H1 (cell line): ENCODE results near the gene KRT35. TPM values are rescaled to one million over a fixed set of nuclear protein-coding genes. Genes with fewer than 3 reads are reported as not detected.

Experiments used
- CTCF ChIA-PET: fragments of 300-600 bp; sonication (Branson Sonifier 250); formaldehyde crosslinking; loops from one replicate; lab custom pipeline; 2021; ENCODE audit not compliant: partially characterized antibody; lab: Charles Lee
- POLR2A ChIA-PET: fragments of 300-600 bp; sonication (Branson Sonifier 250); formaldehyde crosslinking; loops from one replicate; lab custom pipeline; 2021; ENCODE audit warnings: inconsistent platforms; ENCODE audit not compliant: partially characterized antibody; lab: Charles Lee
- DNase-seq, 2 experiments: peaks; one replicate each; pipeline versions ENCODE4 v3.0.0 to v3.0.0-alpha.2; 2010 to 2022; ENCODE audit warnings: low spot score in 2 of 2, low read depth in 1 of 2, mixed read lengths in 1 of 2
- FAIRE-seq: peaks from 2 replicates; lab custom pipeline; 2011; peaks lifted over from hg19 to GRCh38; lab: Jason Lieb, UNC
- H2AFZ ChIP-seq: 2 replicates; pipeline ENCODE4 v1.8.1; 2012; ENCODE audit warnings: low read length, inconsistent platforms
- H2AK5ac ChIP-seq: 2 replicates; pipeline ENCODE4 v1.6.1; 2013; ENCODE audit warnings: low read depth, low read length
- H2BK120ac ChIP-seq: replicated peaks from 2 replicates; pipeline ENCODE3; 2013; ENCODE audit warnings: low read depth, low read length, inconsistent platforms
- H2BK12ac ChIP-seq: 2 replicates; pipeline ENCODE4 v1.6.1; 2013; ENCODE audit warnings: low read depth, low read length
- H2BK15ac ChIP-seq: 2 replicates; pipeline ENCODE4 v1.6.1; 2013; ENCODE audit warnings: low read length
- H2BK20ac ChIP-seq: 2 replicates; pipeline ENCODE4 v1.6.1; 2013; ENCODE audit warnings: low read length
- H2BK5ac ChIP-seq: 2 replicates; pipeline ENCODE4 v1.6.1; 2013; ENCODE audit warnings: low read depth, low read length
- H3K14ac ChIP-seq: 2 replicates; pipeline ENCODE4 v1.6.1; 2013; ENCODE audit warnings: inconsistent platforms; ENCODE audit not compliant: insufficient read length
- H3K18ac ChIP-seq: 2 replicates; pipeline ENCODE4 v1.6.1; 2013; ENCODE audit warnings: low read length; ENCODE audit errors: extremely low read depth
- H3K23ac ChIP-seq: 2 replicates; pipeline ENCODE4 v1.6.1; 2013; ENCODE audit warnings: inconsistent platforms; ENCODE audit not compliant: insufficient read length
- H3K23me2 ChIP-seq: 2 replicates; pipeline ENCODE4 v1.6.1; 2013; ENCODE audit warnings: low read depth, low read length
- H3K27ac ChIP-seq: 2 replicates; pipeline ENCODE4 v1.6.1; 2011; ENCODE audit warnings: low read depth, low read length, inconsistent platforms
- H3K27me3 ChIP-seq, 4 experiments: replicated peaks in 1 of 4; 1 replicate in 1 of 4; 2 replicates in 3 of 4; pipeline versions ENCODE4 v1.6.1 to v1.8.1; 2011 to 2013; ENCODE audit warnings: low read length in 3 of 4, mild to moderate bottlenecking in 3 of 4, inconsistent platforms in 2 of 4, mixed read lengths in 2 of 4, moderate library complexity in 1 of 4; ENCODE audit not compliant: control insufficient read depth in 3 of 4, insufficient read depth in 3 of 4; ENCODE audit errors: extremely low read depth in 1 of 4
- H3K36me3 ChIP-seq, 4 experiments: 2 replicates each; pipeline versions ENCODE4 v1.6.1 to v1.8.1; 2011 to 2013; ENCODE audit warnings: mild to moderate bottlenecking in 4 of 4, low read length in 3 of 4, moderate library complexity in 2 of 4, control low read depth in 1 of 4, inconsistent platforms in 1 of 4; ENCODE audit not compliant: insufficient read depth in 4 of 4, control insufficient read depth in 2 of 4
- H3K4ac ChIP-seq: replicated peaks from 2 replicates; pipeline ENCODE3; 2013; ENCODE audit warnings: low read length, low read depth, mixed read lengths, inconsistent platforms; ENCODE audit not compliant: insufficient read length
- H3K4me1 ChIP-seq, 4 experiments: replicated peaks in 1 of 4; 1 replicate in 1 of 4; 2 replicates in 3 of 4; pipeline versions ENCODE4 v1.6.1 to v1.8.1; 2011 to 2013; ENCODE audit warnings: low read length in 3 of 4, inconsistent platforms in 2 of 4, mixed read lengths in 1 of 4; ENCODE audit not compliant: insufficient read depth in 4 of 4, control insufficient read depth in 3 of 4
- H3K4me2 ChIP-seq, 2 experiments: 2 replicates each; pipeline versions ENCODE4 v1.6.1 to v1.8.1; 2011 to 2013; ENCODE audit warnings: low read depth in 2 of 2, low read length in 2 of 2, control low read depth in 1 of 2, inconsistent platforms in 1 of 2, mild to moderate bottlenecking in 1 of 2; ENCODE audit not compliant: insufficient read depth in 1 of 2
- H3K4me3 ChIP-seq, 4 experiments: fragments of 200-600, 300-600 bp in 1 of 4; sonication (generic), shearing (Covaris generic), sonication (Bioruptor Twin) in 1 of 4; 2 replicates each; pipeline versions ENCODE4 v1.5.1 to v1.8.1; 2011 to 2016; ENCODE audit warnings: low read length in 4 of 4, low read depth in 3 of 4, control low read depth in 2 of 4, inconsistent platforms in 2 of 4, mild to moderate bottlenecking in 2 of 4, mixed read lengths in 1 of 4, moderate library complexity in 1 of 4; ENCODE audit not compliant: insufficient read depth in 2 of 4; ENCODE audit errors: extremely low read depth in 1 of 4
- H3K56ac ChIP-seq: replicated peaks from 2 replicates; pipeline ENCODE3; 2013; ENCODE audit warnings: low read depth, mild to moderate bottlenecking, mixed read lengths, low read length, inconsistent platforms; ENCODE audit not compliant: insufficient read length
- H3K79me1 ChIP-seq: 2 replicates; pipeline ENCODE4 v1.6.1; 2013; ENCODE audit warnings: low read depth, low read length, control low read depth
- H3K79me2 ChIP-seq, 2 experiments: 2 replicates each; pipeline versions ENCODE4 v1.6.1 to v1.8.1; 2012 to 2013; ENCODE audit warnings: low read length in 2 of 2, mild to moderate bottlenecking in 2 of 2, inconsistent platforms in 1 of 2; ENCODE audit not compliant: insufficient read depth in 2 of 2, control insufficient read depth in 1 of 2
- H3K9ac ChIP-seq, 4 experiments: replicated peaks in 1 of 4; 1 replicate in 1 of 4; 2 replicates in 3 of 4; pipeline versions ENCODE4 v1.6.1 to v1.8.1; 2011 to 2013; ENCODE audit warnings: low read depth in 3 of 4, low read length in 3 of 4, control low read depth in 2 of 4, mild to moderate bottlenecking in 2 of 4, moderate library complexity in 2 of 4, inconsistent platforms in 1 of 4; ENCODE audit errors: extremely low read depth in 1 of 4
- H3K9me3 ChIP-seq, 2 experiments: 2 replicates each; pipeline versions ENCODE4 v1.6.1 to v1.8.1; 2012 to 2013; ENCODE audit warnings: mild to moderate bottlenecking in 2 of 2, moderate library complexity in 2 of 2, control low read depth in 1 of 2, inconsistent platforms in 1 of 2, low read depth in 1 of 2, low read length in 1 of 2, mixed read lengths in 1 of 2; ENCODE audit not compliant: insufficient read depth in 2 of 2
- H4K20me1 ChIP-seq, 2 experiments: replicated peaks in 1 of 2; 2 replicates each; pipeline versions ENCODE3 to v1.8.1; 2011 to 2013; ENCODE audit warnings: inconsistent platforms in 2 of 2, low read length in 2 of 2, mild to moderate bottlenecking in 1 of 2; ENCODE audit not compliant: insufficient read depth in 2 of 2, control insufficient read depth in 1 of 2
- H4K5ac ChIP-seq: 2 replicates; pipeline ENCODE4 v1.6.1; 2013; ENCODE audit warnings: low read length, low read depth, mixed read lengths, inconsistent platforms; ENCODE audit not compliant: insufficient read length
- H4K8ac ChIP-seq: 2 replicates; pipeline ENCODE4 v1.8.0; 2013; ENCODE audit warnings: mild to moderate bottlenecking, moderate library complexity, low read length, inconsistent platforms; ENCODE audit not compliant: insufficient read depth; ENCODE audit errors: extremely low read depth
- H4K91ac ChIP-seq: replicated peaks from 2 replicates; pipeline ENCODE3; 2013; ENCODE audit warnings: low read length, mixed read lengths, inconsistent platforms; ENCODE audit not compliant: insufficient read length
- BCL11A ChIP-seq, 2 experiments: IDR thresholded peaks; one replicate each; pipeline ENCODE4 v1.6.1; 2011; ENCODE audit warnings: low read depth in 2 of 2, low read length in 2 of 2, mild to moderate bottlenecking in 2 of 2
- CHD1 ChIP-seq: IDR thresholded peaks from 2 replicates; pipeline ENCODE4 v1.6.1; 2012; ENCODE audit warnings: low read depth, low read length, improper control_type of control experiment
- CREB1 ChIP-seq: IDR thresholded peaks from 2 replicates; pipeline ENCODE4 v1.6.1; 2012; ENCODE audit warnings: inconsistent platforms
- EGR1 ChIP-seq: IDR thresholded peaks from 2 replicates; pipeline ENCODE4 v1.6.1; 2011; ENCODE audit warnings: low read depth, low read length, borderline replicate concordance
- EP300 ChIP-seq, 2 experiments: IDR thresholded peaks; 1 replicate in 1 of 2; 2 replicates in 1 of 2; pipeline ENCODE4 v1.6.1; 2011 to 2012; ENCODE audit warnings: low read depth in 2 of 2, low read length in 2 of 2, mild to moderate bottlenecking in 2 of 2, borderline replicate concordance in 1 of 2, inconsistent platforms in 1 of 2, moderate library complexity in 1 of 2
- HDAC2 ChIP-seq, 2 experiments: fragments of 300-600 bp in 1 of 2; sonication (generic) in 1 of 2; IDR thresholded peaks; 2 replicates each; pipeline ENCODE4 v1.6.1; 2011 to 2012; ENCODE audit warnings: low read depth in 2 of 2, low read length in 2 of 2, mild to moderate bottlenecking in 2 of 2, moderate library complexity in 2 of 2, borderline replicate concordance in 1 of 2, inconsistent platforms in 1 of 2
- KDM1A ChIP-seq: fragments of 200-600, 300-600 bp; sonication (generic); IDR thresholded peaks from 2 replicates; pipeline ENCODE4 v1.7.1; 2016; ENCODE audit warnings: mild to moderate bottlenecking, low read length, borderline replicate concordance
- NANOG ChIP-seq: IDR thresholded peaks from 2 replicates; pipeline ENCODE4 v1.6.1; 2011; ENCODE audit warnings: low read length, low read depth, mild to moderate bottlenecking, inconsistent platforms; ENCODE audit not compliant: insufficient read depth, poor library complexity, severe bottlenecking
- RAD21 ChIP-seq, 2 experiments: IDR thresholded peaks in 1 of 2; conservative IDR thresholded peaks in 1 of 2; 2 replicates each; pipeline ENCODE4 v1.6.1; 2011; ENCODE audit warnings: low read depth in 2 of 2, low read length in 2 of 2, improper control_type of control experiment in 1 of 2, inconsistent platforms in 1 of 2, mild to moderate bottlenecking in 1 of 2, moderate library complexity in 1 of 2
- SIRT6 ChIP-seq: IDR thresholded peaks from one replicate; pipeline ENCODE4 v1.7.1; 2012; ENCODE audit warnings: low read length, inconsistent platforms
- SUZ12 ChIP-seq: fragments of 200-600 bp; sonication (generic); IDR thresholded peaks from 2 replicates; pipeline ENCODE4 v1.6.1; 2012; ENCODE audit warnings: mild to moderate bottlenecking, inconsistent platforms, low read length, moderate library complexity, mixed read lengths
- TAF7 ChIP-seq: optimal IDR thresholded peaks from 2 replicates; pipeline ENCODE3; 2011; ENCODE audit warnings: low read depth, mild to moderate bottlenecking, inconsistent platforms, low read length, moderate library complexity, borderline replicate concordance
- WGBS, 2 experiments: shearing (Covaris generic) in 1 of 2; methylation state at CpG; one replicate each; pipeline versions ENCODE4 v1.1.6 to v1.1.7; 2013 to 2015; ENCODE audit warnings: low lambda C conversion rate in 2 of 2, mixed read lengths in 2 of 2, inconsistent platforms in 1 of 2, low coverage in 1 of 2, missing lambda C conversion rate in 1 of 2; ENCODE audit not compliant: insufficient replicate concordance in 2 of 2, insufficient coverage in 1 of 2, insufficient read length in 1 of 2; ENCODE audit errors: extremely low coverage in 1 of 2, missing lambda C conversion rate in 1 of 2; 5-methylcytosine and 5-hydroxymethylcytosine counted together
- polyA plus RNA-seq, 7 experiments: library from polyadenylated mRNA; depleted of rRNA in 3 of 7; stranded (reverse) in 5 of 7; unstranded in 2 of 7; fragments of >200 nt in 5 of 7; fragments of 200-250 nt in 2 of 7; gene quantifications; 1 replicate in 5 of 7; 2 replicates in 1 of 7; 4 replicates in 1 of 7; pipeline versions ENCODE4 v1.2.1 to v1.2.3, GENCODE V29; 2011 to 2013; ENCODE audit warnings: missing spikeins in 2 of 7, mixed read lengths in 2 of 7
- total RNA-seq: library from RNA; stranded (reverse); fragmentation: NEBNext Ultra II Directional; extraction: Animal tissue kit (Norgen Biotek cat#: 25700); gene quantifications from 2 replicates; pipeline ENCODE4 v1.2.1, GENCODE V29; 2021
- TF ChIP-seq, protein P1 (sequence below): IDR thresholded peaks from 2 replicates; pipeline ENCODE4 v1.6.1; 2011; ENCODE audit warnings: low read depth, mild to moderate bottlenecking, low read length; ENCODE audit not compliant: insufficient read depth

KRT35 gene
- total and polyA plus RNA-seq, 2 of the 8 experiments (the other 6 are each of a cell fraction or from before 2014, with no cell fraction given) = not detected

DNA sequence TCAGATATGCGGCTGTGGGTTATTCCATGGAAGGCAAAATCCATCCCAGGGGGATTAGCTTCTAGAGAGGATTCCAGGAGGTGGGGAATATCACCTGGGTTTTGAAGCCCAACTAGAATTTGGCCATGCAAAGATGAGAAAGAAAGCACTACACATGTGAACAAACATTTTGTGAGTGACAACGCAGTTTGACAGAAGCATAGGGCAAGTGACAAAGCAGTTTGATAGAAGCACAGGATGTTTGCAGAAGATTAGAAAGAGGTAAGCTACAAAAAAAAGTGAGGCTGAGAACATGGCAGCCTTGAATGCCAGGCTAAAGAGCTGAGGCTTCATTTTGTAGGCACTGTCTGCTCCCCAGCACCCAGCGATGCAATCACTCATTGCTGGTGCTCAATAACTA is 27.9 kb downstream of the KRT35 start:
- no peaks in the 10 kb centered on the region; the same call in 1 of the 2 replicates for H3K23me2 ChIP-seq
- no peak for FAIRE-seq
- no peak overlapping the region for H3K18ac ChIP-seq
- H2BK15ac ChIP-seq = no peak overlapping the region
- H2AK5ac ChIP-seq = no peak overlapping the region
- H2BK20ac ChIP-seq = no peak overlapping the region
- H3K14ac ChIP-seq = no peak overlapping the region
- no peak overlapping the region for H2BK12ac ChIP-seq
- WGBS, 2 experiments = 95% methylated on average over 3 of the region's 3 CpGs; no CpG with 5 or more reads in 1 of the 2 experiments
- no peak for DNase-seq
- no peaks in the 10 kb centered on the region for H3K79me1 ChIP-seq
- no peak overlapping the region for H3K4me3 ChIP-seq
- POLR2A ChIA-PET = no interaction called here
- H3K4me1 ChIP-seq = no peaks in the 10 kb centered on the region; a peak in 1 of 7 replicates
- H3K9ac ChIP-seq = no peak overlapping the region
- H3K36me3 ChIP-seq = no peaks in the 10 kb centered on the region
- no peaks in the 10 kb centered on the region for H3K27me3 ChIP-seq
- no peaks in the 10 kb centered on the region for H4K20me1 ChIP-seq
- H3K4ac ChIP-seq = no peak overlapping the region
- H3K4me2 ChIP-seq = no peak overlapping the region
- no peak overlapping the region for H3K23ac ChIP-seq
- TF ChIP-seq EGR1 (no peak), SUZ12 (no peak), CREB1 (no peak), BCL11A (IDR thresholded peaks at IDR 0.05; ENCODE audit: low read depth in 2 of 2, low read length in 2 of 2) (no peak), KDM1A (no peak), SIRT6 (no peak), CHD1 (no peak), NANOG (no peak), HDAC2 (IDR thresholded peaks at IDR 0.05; ENCODE audit: borderline replicate concordance in 1 of 2, low read depth in 2 of 2, low read length in 2 of 2) (no peak), RAD21 (IDR thresholded peaks at IDR 0.05 in 1 of 2, conservative IDR thresholded peaks at IDR 0.05 in 1 of 2; ENCODE audit: low read depth in 2 of 2, low read length in 2 of 2) (no peak), TAF7 (no peak), EP300 (IDR thresholded peaks at IDR 0.05; ENCODE audit: borderline replicate concordance in 1 of 2, low read depth in 2 of 2, low read length in 2 of 2) (no peak)
- TF ChIP-seq, protein P1, sequence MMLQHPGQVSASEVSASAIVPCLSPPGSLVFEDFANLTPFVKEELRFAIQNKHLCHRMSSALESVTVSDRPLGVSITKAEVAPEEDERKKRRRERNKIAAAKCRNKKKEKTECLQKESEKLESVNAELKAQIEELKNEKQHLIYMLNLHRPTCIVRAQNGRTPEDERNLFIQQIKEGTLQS = no peak
- no peak overlapping the region for H4K91ac ChIP-seq
- H3K9me3 ChIP-seq = peaks cover 3 to 9% of the 10 kb centered on the region in 2 experiments; a peak in 2 of 4 replicates
- H4K5ac ChIP-seq = no peak overlapping the region
- H2BK120ac ChIP-seq = no peak overlapping the region
- CTCF ChIA-PET = interaction anchor here (1.1 to 2.1 kb wide), 2 partner anchors 9 to 35 kb away, joined by 3 to 10 read pairs; no protein-coding TSS in a partner anchor
- no peak overlapping the region for H4K8ac ChIP-seq
- no peaks in the 10 kb centered on the region for H3K79me2 ChIP-seq
- no peak overlapping the region for H3K27ac ChIP-seq
- H2BK5ac ChIP-seq = no peak overlapping the region
- no peak overlapping the region for H3K56ac ChIP-seq
- no peak overlapping the region for H2AFZ ChIP-seq
